Measurements from ENCODE around the gene AGBL5.

The AGBL5 gene

GRCh38 chr2:27053776-27054175 lies 2.3 kb downstream of the AGBL5 start:
- peaks cover 6% of the 10 kb centered on the region for H3K36me3 ChIP-seq (ENCODE audit: control insufficient read depth, insufficient read depth, low read length)
- no peak for DNase-seq (ENCODE audit: low read depth, low spot score)
- WGBS (ENCODE audit: insufficient coverage, insufficient read length): no CpG with 5 or more reads among the region's 8 CpGs

GRCh38 chr2:27054721-27055120 lies 3.3 kb downstream of the AGBL5 start:
- DNase-seq (ENCODE audit: low read depth, low spot score): no peak
- H3K4me3 ChIP-seq (ENCODE audit: low read length): no peak overlapping the region
- no peaks in the 10 kb centered on the region for H3K9me3 ChIP-seq (ENCODE audit: control insufficient read depth, insufficient read depth, low read length)
- H3K27ac ChIP-seq (ENCODE audit: low read length): no peak overlapping the region
- no CpG with 5 or more reads among the region's 11 CpGs for WGBS (ENCODE audit: insufficient coverage, insufficient read length)
- H3K4me1 ChIP-seq (ENCODE audit: control insufficient read depth, insufficient read depth, low read length): no peaks in the 10 kb centered on the region
- H3K36me3 ChIP-seq (ENCODE audit: control insufficient read depth, insufficient read depth, low read length): peaks cover 8% of the 10 kb centered on the region
- H3K27me3 ChIP-seq (ENCODE audit: control insufficient read depth, insufficient read depth, low read length): no peaks in the 10 kb centered on the region

More at GRCh38 chr2:27053776-27054175, 2.3 kb downstream of the AGBL5 start:
- Histone ChIP-seq H3K27ac (ENCODE audit: low read length) (no peak overlapping the region), H3K9me3 (ENCODE audit: control insufficient read depth, insufficient read depth, low read length) (no peaks in the 10 kb centered on the region), H3K4me1 (ENCODE audit: control insufficient read depth, insufficient read depth, low read length) (no peaks in the 10 kb centered on the region), H3K4me3 (ENCODE audit: low read length) (no peak overlapping the region), H3K27me3 (ENCODE audit: control insufficient read depth, insufficient read depth, low read length) (no peaks in the 10 kb centered on the region)

- no peaks in the 10 kb centered on the region for H3K9me3 ChIP-seq (ENCODE audit: control insufficient read depth, insufficient read depth, low read length)
- no peak overlapping the region for H3K4me3 ChIP-seq (ENCODE audit: low read length)
- WGBS (ENCODE audit: insufficient coverage, insufficient read length): no CpG with 5 or more reads among the region's 6 CpGs
- H3K4me1 ChIP-seq (ENCODE audit: control insufficient read depth, insufficient read depth, low read length): no peaks in the 10 kb centered on the region
- H3K36me3 ChIP-seq (ENCODE audit: control insufficient read depth, insufficient read depth, low read length): peaks cover 8% of the 10 kb centered on the region
- H3K27ac ChIP-seq (ENCODE audit: low read length): no peak overlapping the region
- no peak for DNase-seq (ENCODE audit: low read depth, low spot score)
- H3K27me3 ChIP-seq (ENCODE audit: control insufficient read depth, insufficient read depth, low read length): no peaks in the 10 kb centered on the region
These were observed 5.7 kb downstream of the AGBL5 start for GRCh38 chr2:27057184-27057583.

GRCh38 chr2:27058210-27058609 lies 6.7 kb downstream of the AGBL5 start:
- Histone ChIP-seq H3K27me3 (ENCODE audit: control insufficient read depth, insufficient read depth, low read length) (no peaks in the 10 kb centered on the region), H3K36me3 (ENCODE audit: control insufficient read depth, insufficient read depth, low read length) (peaks cover 8% of the 10 kb centered on the region), H3K27ac (ENCODE audit: low read length) (no peak overlapping the region), H3K4me1 (ENCODE audit: control insufficient read depth, insufficient read depth, low read length) (no peaks in the 10 kb centered on the region), H3K9me3 (ENCODE audit: control insufficient read depth, insufficient read depth, low read length) (no peaks in the 10 kb centered on the region), H3K4me3 (ENCODE audit: low read length) (no peak overlapping the region)
- WGBS (ENCODE audit: insufficient coverage, insufficient read length): no CpG with 5 or more reads among the region's 10 CpGs
- no peak for DNase-seq (ENCODE audit: low read depth, low spot score)

GRCh38 chr2:27059141-27059820 lies 7.8 kb downstream of the AGBL5 start:
- WGBS (ENCODE audit: insufficient coverage, insufficient read length): no CpG with 5 or more reads among the region's 15 CpGs
- Histone ChIP-seq H3K27ac (ENCODE audit: low read length) (no peak overlapping the region), H3K4me3 (ENCODE audit: low read length) (no peak overlapping the region), H3K36me3 (ENCODE audit: control insufficient read depth, insufficient read depth, low read length) (peaks cover 8% of the 10 kb centered on the region), H3K4me1 (ENCODE audit: control insufficient read depth, insufficient read depth, low read length) (no peaks in the 10 kb centered on the region), H3K9me3 (ENCODE audit: control insufficient read depth, insufficient read depth, low read length) (no peaks in the 10 kb centered on the region), H3K27me3 (ENCODE audit: control insufficient read depth, insufficient read depth, low read length) (no peaks in the 10 kb centered on the region)
- no peak for DNase-seq (ENCODE audit: low read depth, low spot score)

GRCh38 chr2:27060323-27060722 lies 8.9 kb downstream of the AGBL5 start:
- Histone ChIP-seq H3K27ac (ENCODE audit: low read length) (no peak overlapping the region), H3K4me1 (ENCODE audit: control insufficient read depth, insufficient read depth, low read length) (no peaks in the 10 kb centered on the region), H3K4me3 (ENCODE audit: low read length) (no peak overlapping the region), H3K9me3 (ENCODE audit: control insufficient read depth, insufficient read depth, low read length) (no peaks in the 10 kb centered on the region), H3K36me3 (ENCODE audit: control insufficient read depth, insufficient read depth, low read length) (peaks cover 5% of the 10 kb centered on the region; the same call in 1 of the 2 replicates), H3K27me3 (ENCODE audit: control insufficient read depth, insufficient read depth, low read length) (no peaks in the 10 kb centered on the region)
- no peak for DNase-seq (ENCODE audit: low read depth, low spot score)
- no CpG with 5 or more reads among the region's 3 CpGs for WGBS (ENCODE audit: insufficient coverage, insufficient read length)

- Histone ChIP-seq H3K4me3 (ENCODE audit: low read length) (no peak overlapping the region), H3K27ac (ENCODE audit: low read length) (no peak overlapping the region), H3K27me3 (ENCODE audit: control insufficient read depth, insufficient read depth, low read length) (no peaks in the 10 kb centered on the region), H3K4me1 (ENCODE audit: control insufficient read depth, insufficient read depth, low read length) (no peaks in the 10 kb centered on the region), H3K9me3 (ENCODE audit: control insufficient read depth, insufficient read depth, low read length) (no peaks in the 10 kb centered on the region), H3K36me3 (ENCODE audit: control insufficient read depth, insufficient read depth, low read length) (no peaks in the 10 kb centered on the region)
- DNase-seq (ENCODE audit: low read depth, low spot score): no peak
- no CpG with 5 or more reads among the region's 3 CpGs for WGBS (ENCODE audit: insufficient coverage, insufficient read length)
These were observed 13.7 kb downstream of the AGBL5 start for GRCh38 chr2:27065128-27065527.

- no CpG with 5 or more reads among the region's 5 CpGs for WGBS (ENCODE audit: insufficient coverage, insufficient read length)
- H3K4me3 ChIP-seq (ENCODE audit: low read length): no peak overlapping the region
- no peaks in the 10 kb centered on the region for H3K9me3 ChIP-seq (ENCODE audit: control insufficient read depth, insufficient read depth, low read length)
- no peaks in the 10 kb centered on the region for H3K36me3 ChIP-seq (ENCODE audit: control insufficient read depth, insufficient read depth, low read length)
- no peaks in the 10 kb centered on the region for H3K4me1 ChIP-seq (ENCODE audit: control insufficient read depth, insufficient read depth, low read length)
- H3K27ac ChIP-seq (ENCODE audit: low read length): no peak overlapping the region
- no peak for DNase-seq (ENCODE audit: low read depth, low spot score)
- no peaks in the 10 kb centered on the region for H3K27me3 ChIP-seq (ENCODE audit: control insufficient read depth, insufficient read depth, low read length)
These were observed 15.9 kb downstream of the AGBL5 start for GRCh38 chr2:27067385-27067784.

GRCh38 chr2:27069436-27069835 lies 18.0 kb downstream of the AGBL5 start:
- Histone ChIP-seq H3K9me3 (ENCODE audit: control insufficient read depth, insufficient read depth, low read length) (no peaks in the 10 kb centered on the region), H3K27me3 (ENCODE audit: control insufficient read depth, insufficient read depth, low read length) (no peaks in the 10 kb centered on the region), H3K36me3 (ENCODE audit: control insufficient read depth, insufficient read depth, low read length) (no peaks in the 10 kb centered on the region), H3K27ac (ENCODE audit: low read length) (no peak overlapping the region), H3K4me3 (ENCODE audit: low read length) (no peak overlapping the region), H3K4me1 (ENCODE audit: control insufficient read depth, insufficient read depth, low read length) (no peaks in the 10 kb centered on the region)
- no CpG with 5 or more reads among the region's 6 CpGs for WGBS (ENCODE audit: insufficient coverage, insufficient read length)
- no peak for DNase-seq (ENCODE audit: low read depth, low spot score)

- DNase-seq (ENCODE audit: low read depth, low spot score): no peak
- no peaks in the 10 kb centered on the region for H3K4me1 ChIP-seq (ENCODE audit: control insufficient read depth, insufficient read depth, low read length)
- H3K4me3 ChIP-seq (ENCODE audit: low read length): no peak overlapping the region
- no CpG with 5 or more reads among the region's 8 CpGs for WGBS (ENCODE audit: insufficient coverage, insufficient read length)
- H3K36me3 ChIP-seq (ENCODE audit: control insufficient read depth, insufficient read depth, low read length): no peaks in the 10 kb centered on the region
- H3K27ac ChIP-seq (ENCODE audit: low read length): no peak overlapping the region
- H3K27me3 ChIP-seq (ENCODE audit: control insufficient read depth, insufficient read depth, low read length): no peaks in the 10 kb centered on the region
- H3K9me3 ChIP-seq (ENCODE audit: control insufficient read depth, insufficient read depth, low read length): no peaks in the 10 kb centered on the region
These were observed 18.6 kb downstream of the AGBL5 start for GRCh38 chr2:27069961-27070618.

All from iPS DF 6.9 (cell line).